ENCODE data around the gene RNF169.
"Not testable (repeated sequence)": the region's sequence is repeated elsewhere in the genome, so short reads cannot be mapped to it uniquely, and the experiment has no call there.

RNF169 gene

GRCh38 chr11:74806267-74806666, 57.6 kb downstream of the RNF169 start:
- Histone ChIP-seq H3K27me3 (ENCODE audit: low read depth, low read length) (no peaks in the 10 kb centered on the region), H3K27ac (ENCODE audit: low read length) (no peak overlapping the region), H3K4me3 (ENCODE audit: low read depth in 1 of 2, low read length in 2 of 2) (no peak overlapping the region), H3K4me1 (ENCODE audit: control insufficient read depth in 1 of 2, insufficient read depth in 2 of 2, low read length in 2 of 2) (no peaks in the 10 kb centered on the region), H3K36me3 (ENCODE audit: control insufficient read depth in 1 of 2, insufficient read depth in 2 of 2, low read length in 2 of 2) (peaks cover 0 to 5% of the 10 kb centered on the region in 2 donors), H3K9me3 (ENCODE audit: control insufficient read depth in 1 of 2, low read length in 2 of 2) (no peaks in the 10 kb centered on the region)

- H3K4me1 ChIP-seq (ENCODE audit: control insufficient read depth in 1 of 2, insufficient read depth in 2 of 2, low read length in 2 of 2) = no peaks in the 10 kb centered on the region
- H3K4me3 ChIP-seq (ENCODE audit: low read depth in 1 of 2, low read length in 2 of 2) = no peak overlapping the region
- H3K9me3 ChIP-seq (ENCODE audit: control insufficient read depth in 1 of 2, low read length in 2 of 2) = no peaks in the 10 kb centered on the region
- H3K27ac ChIP-seq (ENCODE audit: low read length) = no peak overlapping the region
- H3K36me3 ChIP-seq (ENCODE audit: control insufficient read depth in 1 of 2, insufficient read depth in 2 of 2, low read length in 2 of 2) = peaks cover 0 to 5% of the 10 kb centered on the region in 2 donors
- no peaks in the 10 kb centered on the region for H3K27me3 ChIP-seq (ENCODE audit: low read depth, low read length)
Measured at GRCh38 chr11:74809801-74810200, 61.2 kb downstream of the RNF169 start.

- Histone ChIP-seq H3K9me3 (ENCODE audit: control insufficient read depth in 1 of 2, low read length in 2 of 2) (no peaks in the 10 kb centered on the region), H3K36me3 (ENCODE audit: control insufficient read depth in 1 of 2, insufficient read depth in 2 of 2, low read length in 2 of 2) (peaks cover 0 to 11% of the 10 kb centered on the region in 2 donors), H3K27ac (ENCODE audit: low read length) (no peak overlapping the region), H3K4me1 (ENCODE audit: control insufficient read depth in 1 of 2, insufficient read depth in 2 of 2, low read length in 2 of 2) (peaks cover 0 to 10% of the 10 kb centered on the region in 2 donors), H3K4me3 (ENCODE audit: low read depth in 1 of 2, low read length in 2 of 2) (no peak overlapping the region), H3K27me3 (ENCODE audit: low read depth, low read length) (no peaks in the 10 kb centered on the region)
Measured at GRCh38 chr11:74815966-74816365, 67.3 kb downstream of the RNF169 start.

GRCh38 chr11:74816664-74817063, 68.0 kb downstream of the RNF169 start:
- peaks cover 0 to 14% of the 10 kb centered on the region in 2 donors for H3K4me1 ChIP-seq (ENCODE audit: control insufficient read depth in 1 of 2, insufficient read depth in 2 of 2, low read length in 2 of 2)
- no peak overlapping the region for H3K4me3 ChIP-seq (ENCODE audit: low read depth in 1 of 2, low read length in 2 of 2)
- H3K27me3 ChIP-seq (ENCODE audit: low read depth, low read length) = no peaks in the 10 kb centered on the region
- H3K36me3 ChIP-seq (ENCODE audit: control insufficient read depth in 1 of 2, insufficient read depth in 2 of 2, low read length in 2 of 2) = peaks cover 0 to 10% of the 10 kb centered on the region in 2 donors
- H3K27ac ChIP-seq (ENCODE audit: low read length) = no peak overlapping the region
- no peaks in the 10 kb centered on the region for H3K9me3 ChIP-seq (ENCODE audit: control insufficient read depth in 1 of 2, low read length in 2 of 2)

- H3K27ac ChIP-seq (ENCODE audit: low read length) = no peak overlapping the region
- peaks cover 0 to 26% of the 10 kb centered on the region in 2 donors for H3K4me1 ChIP-seq (ENCODE audit: control insufficient read depth in 1 of 2, insufficient read depth in 2 of 2, low read length in 2 of 2)
- H3K9me3 ChIP-seq (ENCODE audit: control insufficient read depth in 1 of 2, low read length in 2 of 2) = no peaks in the 10 kb centered on the region
- H3K27me3 ChIP-seq (ENCODE audit: low read depth, low read length) = no peaks in the 10 kb centered on the region
- H3K36me3 ChIP-seq (ENCODE audit: control insufficient read depth in 1 of 2, insufficient read depth in 2 of 2, low read length in 2 of 2) = peaks cover 0 to 13% of the 10 kb centered on the region in 2 donors
- no peak overlapping the region for H3K4me3 ChIP-seq (ENCODE audit: low read depth in 1 of 2, low read length in 2 of 2)
Measured at GRCh38 chr11:74818283-74818946, 69.8 kb downstream of the RNF169 start.

GRCh38 chr11:74819400-74819799, 70.8 kb downstream of the RNF169 start:
- Histone ChIP-seq H3K27ac (ENCODE audit: low read length) (no peak overlapping the region), H3K27me3 (ENCODE audit: low read depth, low read length) (no peaks in the 10 kb centered on the region), H3K4me1 (ENCODE audit: control insufficient read depth in 1 of 2, insufficient read depth in 2 of 2, low read length in 2 of 2) (peaks cover 0 to 26% of the 10 kb centered on the region in 2 donors), H3K4me3 (ENCODE audit: low read depth in 1 of 2, low read length in 2 of 2) (no peak overlapping the region), H3K36me3 (ENCODE audit: control insufficient read depth in 1 of 2, insufficient read depth in 2 of 2, low read length in 2 of 2) (peaks cover under 1 to 13% of the 10 kb centered on the region in 2 donors), H3K9me3 (ENCODE audit: control insufficient read depth in 1 of 2, low read length in 2 of 2) (peaks cover 1 to 3% of the 10 kb centered on the region in 2 donors)

- Histone ChIP-seq H3K4me3 (ENCODE audit: low read depth in 1 of 2, low read length in 2 of 2) (no peak overlapping the region), H3K27me3 (ENCODE audit: low read depth, low read length) (no peaks in the 10 kb centered on the region), H3K27ac (ENCODE audit: low read length) (no peak overlapping the region), H3K36me3 (ENCODE audit: control insufficient read depth in 1 of 2, insufficient read depth in 2 of 2, low read length in 2 of 2) (peaks cover 5 to 13% of the 10 kb centered on the region in 2 donors), H3K4me1 (ENCODE audit: control insufficient read depth in 1 of 2, insufficient read depth in 2 of 2, low read length in 2 of 2) (peaks cover 0 to 26% of the 10 kb centered on the region in 2 donors), H3K9me3 (ENCODE audit: control insufficient read depth in 1 of 2, low read length in 2 of 2) (peaks cover 3 to 4% of the 10 kb centered on the region in 2 donors)
Measured at GRCh38 chr11:74820763-74821162, 72.1 kb downstream of the RNF169 start.

- Histone ChIP-seq H3K4me3 (ENCODE audit: low read depth in 1 of 2, low read length in 2 of 2) (no peak overlapping the region), H3K27ac (ENCODE audit: low read length) (peak overlapping the region; percentile 87), H3K27me3 (ENCODE audit: low read depth, low read length) (no peaks in the 10 kb centered on the region), H3K36me3 (ENCODE audit: control insufficient read depth in 1 of 2, insufficient read depth in 2 of 2, low read length in 2 of 2) (peaks cover 5 to 13% of the 10 kb centered on the region in 2 donors), H3K4me1 (ENCODE audit: control insufficient read depth in 1 of 2, insufficient read depth in 2 of 2, low read length in 2 of 2) (peaks cover 0 to 26% of the 10 kb centered on the region in 2 donors), H3K9me3 (ENCODE audit: control insufficient read depth in 1 of 2, low read length in 2 of 2) (peaks cover 3 to 4% of the 10 kb centered on the region in 2 donors)
Measured at GRCh38 chr11:74822170-74822569, 73.5 kb downstream of the RNF169 start.

GRCh38 chr11:74824285-74824982, 75.8 kb downstream of the RNF169 start:
- Histone ChIP-seq H3K36me3 (ENCODE audit: control insufficient read depth in 1 of 2, insufficient read depth in 2 of 2, low read length in 2 of 2) (peaks cover 3 to 5% of the 10 kb centered on the region in 2 donors), H3K27me3 (ENCODE audit: low read depth, low read length) (no peaks in the 10 kb centered on the region), H3K27ac (ENCODE audit: low read length) (no peak overlapping the region), H3K4me1 (ENCODE audit: control insufficient read depth in 1 of 2, insufficient read depth in 2 of 2, low read length in 2 of 2) (peaks cover 0 to 22% of the 10 kb centered on the region in 2 donors), H3K4me3 (ENCODE audit: low read depth in 1 of 2, low read length in 2 of 2) (no peak overlapping the region), H3K9me3 (ENCODE audit: control insufficient read depth in 1 of 2, low read length in 2 of 2) (peaks cover 3 to 4% of the 10 kb centered on the region in 2 donors)

GRCh38 chr11:74825596-74825995, 76.9 kb downstream of the RNF169 start:
- H3K9me3 ChIP-seq (ENCODE audit: control insufficient read depth in 1 of 2, low read length in 2 of 2); H3K27ac ChIP-seq (ENCODE audit: low read length); H3K36me3 ChIP-seq (ENCODE audit: control insufficient read depth in 1 of 2, insufficient read depth in 2 of 2, low read length in 2 of 2); H3K27me3 ChIP-seq (ENCODE audit: low read depth, low read length); H3K4me3 ChIP-seq (ENCODE audit: low read depth in 1 of 2, low read length in 2 of 2): not testable (repeated sequence)
- peaks cover 0 to 20% of the 10 kb centered on the region in 2 donors for H3K4me1 ChIP-seq (ENCODE audit: control insufficient read depth in 1 of 2, insufficient read depth in 2 of 2, low read length in 2 of 2)

- H3K27me3 ChIP-seq (ENCODE audit: low read depth, low read length) = no peaks in the 10 kb centered on the region
Measured at GRCh38 chr11:74826901-74827300, 78.3 kb downstream of the RNF169 start.

More at GRCh38 chr11:74826901-74827300, 78.3 kb downstream of the RNF169 start:
- Histone ChIP-seq H3K9me3 (ENCODE audit: control insufficient read depth in 1 of 2, low read length in 2 of 2) (peaks cover 3 to 4% of the 10 kb centered on the region in 2 donors), H3K4me3 (ENCODE audit: low read depth in 1 of 2, low read length in 2 of 2) (no peak overlapping the region), H3K4me1 (ENCODE audit: control insufficient read depth in 1 of 2, insufficient read depth in 2 of 2, low read length in 2 of 2) (peaks cover 0 to 10% of the 10 kb centered on the region in 2 donors), H3K36me3 (ENCODE audit: control insufficient read depth in 1 of 2, insufficient read depth in 2 of 2, low read length in 2 of 2) (peaks cover 3 to 5% of the 10 kb centered on the region in 2 donors), H3K27ac (ENCODE audit: low read length) (no peak overlapping the region)

All from muscle layer of duodenum (tissue), 2 donors.